HG03025 (cell line): ENCODE data around the gene CCDC159.
"Not testable (repeated sequence)": the region's sequence is repeated elsewhere in the genome, so short reads cannot be mapped to it uniquely, and the experiment has no call there.

Experiments used
- ATAC-seq: cut with Tn5 transposase; IDR thresholded peaks from one replicate; pipeline ENCODE4 v1.9.1; 2021; ENCODE audit warnings: mild to moderate bottlenecking, moderate library complexity; ENCODE audit not compliant: unreplicated experiment, low FRiP score

Gene CCDC159

GRCh38 chr19:11337080-11337479 lies 9.2 kb upstream of the CCDC159 start:
- ATAC-seq, result no peak

GRCh38 chr19:11338121-11338520 lies 8.2 kb upstream of the CCDC159 start:
- ATAC-seq, result no peak

- ATAC-seq, result no peak
These were observed 7.6 kb upstream of the CCDC159 start for GRCh38 chr19:11338569-11339253.

- ATAC-seq, result no peak
These were observed 6.8 kb upstream of the CCDC159 start, which contains the start of gene RAB3D for GRCh38 chr19:11339254-11340098. Gene RAB3D (minus strand): TSS chr19:11339657. CDS start chr19:11337399, 2,258 bp downstream.

GRCh38 chr19:11340099-11340467 lies 6.2 kb upstream of the CCDC159 start:
- ATAC-seq, result not testable (repeated sequence)

- ATAC-seq, result no peak
These were observed 3.9 kb upstream of the CCDC159 start for GRCh38 chr19:11342429-11342828.

GRCh38 chr19:11345122-11345803 lies 1.1 kb upstream of the CCDC159 start:
- ATAC-seq, result no peak

- no peak for ATAC-seq
These were observed 1.3 kb downstream of the CCDC159 start for GRCh38 chr19:11347546-11348039.

GRCh38 chr19:11349171-11349570 lies 2.9 kb downstream of the CCDC159 start:
- no peak for ATAC-seq

GRCh38 chr19:11354102-11354501 lies 7.8 kb downstream of the CCDC159 start:
- not testable (repeated sequence) for ATAC-seq

- ATAC-seq, result no peak
These were observed 9.1 kb downstream of the CCDC159 start, which contains the start of gene PLPPR2 for GRCh38 chr19:11355160-11356073. Gene PLPPR2 (plus strand): TSS chr19:11355432. CDS start chr19:11357674, 2,242 bp downstream.

- no peak for ATAC-seq
These were observed 9.7 kb downstream of the CCDC159 start for GRCh38 chr19:11356074-11356397.

GRCh38 chr19:11356676-11357550 lies 10.6 kb downstream of the CCDC159 start:
- ATAC-seq, result no peak

- ATAC-seq, result no peak
These were observed 13.1 kb downstream of the CCDC159 start for GRCh38 chr19:11359421-11359820.

- ATAC-seq, result no peak
These were observed 14.9 kb downstream of the CCDC159 start for GRCh38 chr19:11361037-11361770.

- ATAC-seq, result no peak
These were observed 15.7 kb downstream of the CCDC159 start for GRCh38 chr19:11361771-11362731.

- no peak for ATAC-seq
These were observed 17.6 kb downstream of the CCDC159 start for GRCh38 chr19:11363881-11364280.
